ENCODE data around the gene ICAM4.
"Not testable (repeated sequence)": the region's sequence is repeated elsewhere in the genome, so short reads cannot be mapped to it uniquely, and the experiment has no call there.

The ICAM4 gene

DNA sequence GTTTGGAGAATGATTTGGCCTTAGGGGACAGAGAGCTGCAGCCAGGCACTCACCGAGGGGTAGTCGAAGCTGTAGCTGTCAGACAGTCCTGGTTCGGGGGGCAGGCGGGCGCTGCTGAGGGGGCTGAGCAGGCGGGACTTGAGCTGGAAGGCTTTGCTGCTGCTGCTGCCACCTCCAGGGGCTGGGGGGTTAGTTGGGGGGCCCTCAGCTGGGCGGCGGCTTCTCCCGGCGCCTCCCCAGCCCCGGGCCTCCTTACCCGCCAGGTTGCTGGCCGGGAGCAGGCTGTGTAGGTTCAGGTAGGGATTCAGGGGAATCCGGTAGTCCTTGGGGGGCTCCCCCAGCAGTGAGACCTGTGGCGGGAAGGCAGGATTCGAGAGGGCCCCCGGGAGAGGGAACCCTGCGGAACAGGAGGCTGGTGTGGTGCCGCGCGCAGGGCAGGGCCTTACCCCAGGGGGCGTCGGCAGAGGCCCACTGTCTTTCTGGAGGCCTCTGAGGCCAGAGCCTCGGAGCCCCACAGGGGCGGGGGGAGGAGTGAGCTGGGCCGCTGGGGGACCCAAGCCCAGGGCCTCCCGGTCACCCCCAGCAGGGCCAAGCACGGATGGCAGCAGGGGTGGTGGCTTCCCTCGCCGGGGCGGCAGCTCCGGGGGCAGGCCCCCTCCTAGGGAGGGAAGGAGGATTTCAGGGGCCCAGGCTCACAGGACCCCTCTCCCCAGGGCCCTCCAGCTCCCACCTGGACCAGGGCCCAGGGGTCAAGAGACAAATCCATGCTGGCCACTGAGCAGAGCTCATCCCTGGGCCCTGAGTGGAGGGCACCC, 34.1 kb downstream of the ICAM4 start:
- no peak for DNase-seq

DNA sequence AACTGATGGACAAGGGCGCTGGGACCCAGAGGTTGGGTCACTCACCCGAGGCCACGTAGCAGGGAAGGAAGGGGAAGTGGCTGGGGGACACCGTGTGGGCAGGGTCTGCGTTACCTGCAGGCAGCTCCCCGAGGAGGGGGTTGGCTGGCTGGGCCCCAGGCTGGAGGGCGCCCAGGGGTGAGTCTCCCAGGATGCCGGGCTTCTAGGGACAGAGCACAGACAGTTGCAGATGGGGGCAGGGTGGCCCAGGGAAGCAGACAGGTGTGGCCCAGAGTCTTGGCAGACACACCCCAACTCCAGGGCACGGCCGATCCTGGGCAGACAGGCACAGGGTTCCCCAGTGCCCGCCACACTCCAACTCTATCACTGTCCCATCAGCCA, 34.7 kb downstream of the ICAM4 start:
- DNase-seq: no peak

DNA sequence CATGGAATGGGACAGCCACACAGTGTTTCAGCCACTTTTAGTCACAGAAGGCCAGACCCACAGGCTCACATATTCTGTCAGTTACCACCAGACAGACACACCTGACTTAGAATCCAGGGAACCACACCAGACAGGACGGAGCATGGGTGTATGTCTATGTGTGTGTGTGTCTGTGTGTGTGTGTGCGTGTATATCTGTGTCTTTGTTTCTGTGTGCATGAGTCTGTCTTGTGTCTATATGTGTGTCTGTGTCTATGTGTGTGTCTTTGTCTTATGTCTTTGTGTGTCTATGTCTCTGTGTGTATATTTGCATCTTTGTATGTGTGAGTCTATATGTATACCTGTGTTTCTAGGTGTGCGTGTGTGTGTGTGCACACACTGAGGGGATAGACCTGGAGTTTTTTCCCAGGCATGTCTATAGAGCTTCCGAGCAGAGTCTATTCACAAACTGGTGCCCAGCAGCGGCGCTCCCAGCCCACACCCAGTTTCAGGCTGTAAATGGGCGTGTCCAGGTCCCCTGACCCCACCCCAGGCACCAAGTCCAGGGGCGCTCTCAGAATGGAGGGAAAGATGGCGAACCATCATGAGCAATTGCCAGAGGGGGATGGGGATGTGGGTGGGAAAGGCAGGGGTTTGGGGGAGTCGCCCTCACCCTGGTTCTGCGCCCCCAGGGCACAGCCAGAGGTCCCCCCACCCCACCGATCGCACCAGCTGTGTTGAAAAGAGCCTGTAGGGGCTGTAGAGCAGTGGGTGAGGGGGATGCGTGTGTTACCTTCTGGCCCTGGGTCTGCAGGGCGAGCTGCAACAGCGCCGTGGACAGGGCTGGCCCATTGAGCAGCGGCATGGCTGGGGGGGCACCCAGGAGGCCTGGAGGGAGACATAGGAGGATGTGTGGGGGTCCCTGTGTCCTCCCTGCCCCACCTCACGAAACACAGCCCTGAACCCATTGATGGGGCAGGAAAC, 35.4 kb downstream of the ICAM4 start:
- DNase-seq: no peak

GRCh38 chr19:10325732-10326131, 39.0 kb downstream of the ICAM4 start:
- DNase-seq: no peak

DNA sequence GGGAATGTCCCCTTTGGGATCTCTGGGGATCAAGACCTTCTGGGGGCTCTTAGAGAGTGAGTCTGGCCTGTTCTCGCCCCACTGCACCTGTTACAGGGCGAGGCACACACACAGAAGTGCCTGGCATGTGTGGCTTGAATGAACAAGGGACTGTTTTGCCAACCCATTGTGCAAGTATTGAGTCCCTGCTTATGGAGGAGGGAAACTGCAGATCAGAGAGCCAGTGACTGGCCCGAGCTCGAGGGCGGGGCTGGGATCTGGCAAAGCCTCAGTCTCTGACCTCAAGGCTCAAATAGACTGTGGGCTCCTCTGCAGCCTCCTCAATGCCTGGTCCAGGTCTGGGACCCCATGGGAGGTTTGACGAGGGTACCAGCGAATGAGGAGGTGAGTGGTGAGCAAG, 41.0 kb downstream of the ICAM4 start:
- DNase-seq: no peak

DNA sequence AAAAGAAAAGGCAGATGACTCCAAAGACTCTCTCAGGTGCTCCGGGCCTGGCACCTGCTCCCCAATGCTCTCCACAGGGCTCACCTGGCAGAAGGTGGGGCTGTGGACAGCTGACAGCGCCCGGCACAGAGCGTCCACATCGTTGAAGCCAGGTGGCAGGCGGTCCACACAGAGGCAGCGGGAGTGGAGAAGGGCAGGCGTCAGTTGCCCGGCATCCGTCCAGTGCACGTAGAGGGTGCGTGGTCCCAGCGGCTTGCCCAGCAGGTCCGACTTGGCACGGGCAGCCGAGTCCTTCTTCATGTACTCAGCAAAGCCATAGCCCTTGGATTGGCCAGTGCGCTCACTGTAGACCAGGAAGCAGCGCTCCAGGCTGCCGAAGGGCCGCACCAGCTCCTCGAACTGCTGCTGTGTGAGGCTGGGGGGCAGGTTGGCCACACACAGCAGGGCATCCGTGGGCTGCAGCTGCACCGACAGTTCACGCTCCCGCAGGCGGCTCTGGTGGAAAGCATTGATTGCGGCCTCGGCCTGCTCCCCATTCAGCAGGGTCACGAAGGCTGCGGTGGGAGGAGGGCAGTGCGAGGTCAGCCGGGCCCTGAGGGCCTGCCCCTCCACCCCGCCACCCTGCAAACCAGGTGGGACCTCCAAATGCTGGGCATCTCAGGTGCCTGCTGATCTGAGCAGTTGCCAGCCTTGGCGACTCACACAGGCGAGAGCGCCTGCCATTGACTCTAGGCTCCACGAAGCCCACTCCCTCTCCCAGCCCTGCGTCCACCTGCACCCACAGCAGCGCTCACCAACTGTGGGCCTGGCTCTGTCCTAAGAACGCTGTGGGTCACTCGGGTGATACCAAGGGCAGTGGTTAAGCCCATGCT, 42.0 kb downstream of the ICAM4 start:
- no peak for DNase-seq

DNA sequence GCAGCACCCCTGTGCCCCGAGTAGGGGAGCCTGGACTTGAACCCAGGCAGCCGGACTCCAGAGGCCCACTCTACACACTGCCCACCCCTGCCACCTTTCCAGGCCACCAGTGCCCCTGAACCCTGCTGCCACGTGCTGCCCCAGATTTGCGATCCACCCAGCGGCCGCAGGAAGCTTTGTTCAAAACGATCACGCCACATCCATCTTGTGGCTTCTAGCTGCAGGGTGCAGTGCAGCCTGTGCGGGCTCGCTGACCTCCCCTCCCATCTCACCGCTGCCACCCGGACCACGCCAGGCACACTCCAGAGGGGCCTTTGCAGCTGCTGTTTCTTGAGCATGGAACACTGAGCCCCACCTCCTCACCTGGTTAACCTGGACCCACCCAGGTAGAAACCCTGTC, 42.8 kb downstream of the ICAM4 start:
- no peak for DNase-seq

GRCh38 chr19:10332158-10332964, 45.6 kb downstream of the ICAM4 start:
- DNase-seq: peak; percentile 42

DNA sequence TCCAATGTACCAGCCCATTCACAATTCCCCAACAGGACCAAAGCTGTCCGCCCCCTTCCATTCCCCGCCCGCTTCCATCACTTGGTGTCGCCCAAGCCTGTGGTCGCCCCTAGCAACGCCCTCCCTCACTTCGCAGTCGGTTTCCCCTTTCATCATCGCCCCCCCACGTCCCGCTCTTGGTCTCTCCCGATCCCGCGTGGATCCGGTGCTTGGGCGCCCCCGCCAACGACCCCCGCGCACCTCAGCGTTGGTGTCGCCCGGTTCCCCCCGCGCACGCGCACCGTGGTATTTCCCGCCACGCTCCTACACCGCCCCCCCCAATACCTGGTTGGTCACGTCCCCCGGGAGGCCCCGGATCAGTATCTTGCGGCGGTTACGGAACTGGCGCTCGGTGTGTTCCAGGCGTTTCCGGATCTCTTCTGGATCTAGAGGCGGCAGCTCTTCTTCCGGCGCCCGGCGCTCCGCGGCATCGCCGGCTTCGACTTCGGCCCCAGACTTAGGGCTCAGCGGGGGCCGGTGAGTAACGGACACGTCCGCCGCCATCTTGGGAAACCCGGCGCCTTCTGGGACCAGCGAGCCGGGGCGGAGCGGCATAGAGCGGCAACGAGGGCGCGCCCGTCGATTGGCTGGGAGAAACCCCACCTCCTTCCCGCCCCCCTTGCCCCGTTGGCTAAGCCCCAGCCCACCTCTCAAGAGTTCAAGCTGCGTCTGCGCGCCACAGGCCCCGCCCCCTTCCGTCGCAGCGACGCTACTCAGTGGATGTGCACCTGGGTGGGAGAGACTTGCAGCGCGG, 46.4 kb downstream of the ICAM4 start, which contains the start of gene RAVER1:
Gene RAVER1 (minus strand): TSS at position 565 of the 793 bp plus-strand sequence. CDS start 22 bp downstream, at position 543.
- DNase-seq: peak; percentile 98

- DNase-seq: peak; percentile 35
Observed at GRCh38 chr19:10333758-10334587, 47.2 kb downstream of the ICAM4 start.

DNA sequence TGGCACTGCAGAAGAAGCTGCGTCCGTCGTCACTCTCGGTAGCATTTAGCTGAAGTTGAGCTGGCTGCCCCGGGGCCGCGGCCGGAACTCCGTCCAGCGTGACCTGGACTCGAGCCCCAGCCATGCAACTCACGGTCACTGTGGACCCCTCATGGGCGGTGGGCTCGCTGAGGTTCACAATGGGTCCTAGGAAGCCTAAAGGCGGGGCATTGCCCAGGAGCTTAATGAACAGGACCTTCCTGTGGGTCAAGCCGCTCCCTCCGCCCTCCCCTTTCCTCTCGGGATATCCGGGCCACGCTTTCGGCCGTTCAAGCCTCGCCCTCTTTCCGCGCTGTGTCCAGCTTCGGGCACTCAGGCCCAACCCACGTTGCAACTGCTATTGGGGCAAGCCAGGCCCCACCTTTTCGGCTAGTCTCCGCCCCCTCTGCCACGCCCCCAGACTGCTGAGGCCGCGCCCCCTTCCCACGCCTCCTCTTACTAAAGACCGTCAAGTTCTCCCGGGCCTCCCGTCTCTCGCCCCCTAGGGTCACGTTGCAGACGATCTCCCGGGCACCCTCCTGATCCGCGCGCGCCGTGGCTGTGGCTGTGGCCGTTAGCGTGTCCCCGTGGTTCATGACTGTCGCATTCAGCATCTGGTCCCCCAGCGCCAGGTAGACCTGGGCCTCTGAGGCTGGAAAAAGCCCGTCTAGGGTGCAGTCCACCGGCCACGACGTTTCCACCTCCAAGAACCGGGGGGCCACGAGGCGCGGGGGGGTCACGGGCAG, 48.0 kb downstream of the ICAM4 start:
- DNase-seq: peak; percentile 93

DNA sequence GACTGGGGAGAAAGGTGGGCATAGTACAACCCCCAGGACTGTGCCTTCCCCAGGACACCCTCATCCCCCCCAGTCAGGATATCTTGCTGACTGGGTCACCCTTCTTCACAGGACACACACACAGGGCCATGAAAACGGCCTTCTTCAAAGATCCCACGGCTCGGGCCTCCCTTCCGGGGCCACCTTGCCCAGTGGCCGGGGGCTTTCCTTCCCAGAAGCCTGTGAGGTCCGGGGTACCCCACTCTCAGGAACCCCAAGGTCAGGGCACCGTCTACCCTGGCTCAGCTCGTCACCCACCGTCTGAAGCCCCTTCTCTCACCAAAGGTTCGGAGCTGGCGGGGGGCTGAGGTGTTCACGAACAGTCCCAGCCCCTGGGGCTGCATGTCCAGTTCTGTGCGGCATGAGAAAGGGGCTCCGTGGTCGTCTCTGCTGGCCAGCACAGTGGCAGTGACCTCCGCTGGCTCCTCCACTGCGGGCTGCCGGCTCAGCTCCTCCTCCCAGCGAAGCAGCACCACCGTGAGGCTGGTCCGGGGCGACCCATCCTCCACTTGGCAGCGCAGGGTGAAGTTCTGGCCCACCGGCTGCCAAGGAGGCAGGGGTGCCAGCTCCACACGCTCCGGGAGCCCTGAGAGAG, 48.7 kb downstream of the ICAM4 start:
- DNase-seq: no peak

- not testable (repeated sequence) for DNase-seq
Observed at GRCh38 chr19:10336725-10337124, 50.0 kb downstream of the ICAM4 start.
